ENCODE data around the gene NLGN3.

DNA sequence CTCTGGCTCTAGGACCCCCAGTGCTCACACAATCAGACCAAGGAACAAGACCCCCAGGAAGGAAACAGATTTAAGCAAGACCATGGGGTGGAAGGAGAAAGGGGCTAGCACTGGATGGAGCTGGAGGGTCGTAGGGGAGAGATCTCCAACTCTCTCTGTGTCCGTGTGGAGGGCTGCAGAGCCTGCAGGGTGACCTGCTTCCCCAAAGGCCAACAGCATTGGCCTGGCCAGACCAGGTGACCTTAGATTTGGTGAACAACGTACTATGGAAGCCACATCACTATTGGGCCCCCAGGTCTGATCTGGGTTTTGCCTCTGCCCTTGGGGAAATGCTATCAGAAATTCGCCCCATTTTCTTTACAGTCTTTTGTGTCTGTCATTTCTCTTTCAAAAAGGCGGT lies 26.0 kb downstream of the NLGN3 start:
- TF ChIP-seq, protein P1, sequence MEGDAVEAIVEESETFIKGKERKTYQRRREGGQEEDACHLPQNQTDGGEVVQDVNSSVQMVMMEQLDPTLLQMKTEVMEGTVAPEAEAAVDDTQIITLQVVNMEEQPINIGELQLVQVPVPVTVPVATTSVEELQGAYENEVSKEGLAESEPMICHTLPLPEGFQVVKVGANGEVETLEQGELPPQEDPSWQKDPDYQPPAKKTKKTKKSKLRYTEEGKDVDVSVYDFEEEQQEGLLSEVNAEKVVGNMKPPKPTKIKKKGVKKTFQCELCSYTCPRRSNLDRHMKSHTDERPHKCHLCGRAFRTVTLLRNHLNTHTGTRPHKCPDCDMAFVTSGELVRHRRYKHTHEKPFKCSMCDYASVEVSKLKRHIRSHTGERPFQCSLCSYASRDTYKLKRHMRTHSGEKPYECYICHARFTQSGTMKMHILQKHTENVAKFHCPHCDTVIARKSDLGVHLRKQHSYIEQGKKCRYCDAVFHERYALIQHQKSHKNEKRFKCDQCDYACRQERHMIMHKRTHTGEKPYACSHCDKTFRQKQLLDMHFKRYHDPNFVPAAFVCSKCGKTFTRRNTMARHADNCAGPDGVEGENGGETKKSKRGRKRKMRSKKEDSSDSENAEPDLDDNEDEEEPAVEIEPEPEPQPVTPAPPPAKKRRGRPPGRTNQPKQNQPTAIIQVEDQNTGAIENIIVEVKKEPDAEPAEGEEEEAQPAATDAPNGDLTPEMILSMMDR (conservative IDR thresholded peaks at IDR 0.05 in 1 of 2, IDR thresholded peaks at IDR 0.05 in 1 of 2; ENCODE audit: low read depth in 1 of 2, low read length in 2 of 2) = no peak
- no peak for TF ChIP-seq EZH2 (IDR thresholded peaks at IDR 0.05; ENCODE audit: low read length, missing control alignments)

All from fibroblast of lung (primary cell).